ENCODE results near the gene CSTF3. TPM values are rescaled to one million over a fixed set of nuclear protein-coding genes. Genes with fewer than 3 reads are reported as not detected.

Gene CSTF3
- total and polyA plus RNA-seq, 9 of the 15 experiments (the other 6 are each of a cell fraction or from before 2014, with no cell fraction given): 37.0 to 111 (median 61.0) TPM

- no peak for TF ChIP-seq E4F1 (CRISPR knock-in tag; IDR thresholded peaks at IDR 0.05; ENCODE audit: borderline replicate concordance)
- no peak for TF ChIP-seq STAT5A (IDR thresholded peaks at IDR 0.05; ENCODE audit: borderline replicate concordance, low read length)
- TF ChIP-seq, protein P1, sequence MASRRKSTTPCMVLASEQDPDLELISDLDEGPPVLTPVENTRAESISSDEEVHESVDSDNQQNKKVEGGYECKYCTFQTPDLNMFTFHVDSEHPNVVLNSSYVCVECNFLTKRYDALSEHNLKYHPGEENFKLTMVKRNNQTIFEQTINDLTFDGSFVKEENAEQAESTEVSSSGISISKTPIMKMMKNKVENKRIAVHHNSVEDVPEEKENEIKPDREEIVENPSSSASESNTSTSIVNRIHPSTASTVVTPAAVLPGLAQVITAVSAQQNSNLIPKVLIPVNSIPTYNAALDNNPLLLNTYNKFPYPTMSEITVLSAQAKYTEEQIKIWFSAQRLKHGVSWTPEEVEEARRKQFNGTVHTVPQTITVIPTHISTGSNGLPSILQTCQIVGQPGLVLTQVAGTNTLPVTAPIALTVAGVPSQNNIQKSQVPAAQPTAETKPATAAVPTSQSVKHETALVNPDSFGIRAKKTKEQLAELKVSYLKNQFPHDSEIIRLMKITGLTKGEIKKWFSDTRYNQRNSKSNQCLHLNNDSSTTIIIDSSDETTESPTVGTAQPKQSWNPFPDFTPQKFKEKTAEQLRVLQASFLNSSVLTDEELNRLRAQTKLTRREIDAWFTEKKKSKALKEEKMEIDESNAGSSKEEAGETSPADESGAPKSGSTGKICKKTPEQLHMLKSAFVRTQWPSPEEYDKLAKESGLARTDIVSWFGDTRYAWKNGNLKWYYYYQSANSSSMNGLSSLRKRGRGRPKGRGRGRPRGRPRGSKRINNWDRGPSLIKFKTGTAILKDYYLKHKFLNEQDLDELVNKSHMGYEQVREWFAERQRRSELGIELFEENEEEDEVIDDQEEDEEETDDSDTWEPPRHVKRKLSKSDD (conservative IDR thresholded peaks at IDR 0.05; ENCODE audit: low read length): no peak
- no peak for TF ChIP-seq NFXL1 (CRISPR knock-in tag; IDR thresholded peaks at IDR 0.05)
- TF ChIP-seq PTBP1 (IDR thresholded peaks at IDR 0.05; ENCODE audit: low read depth, low read length): no peak
- no peak for TF ChIP-seq POLR2B (IDR thresholded peaks at IDR 0.05; ENCODE audit: low read depth, partially characterized antibody)
- no peak for TF ChIP-seq ZNF146 (CRISPR knock-in tag; IDR thresholded peaks at IDR 0.05; ENCODE audit: unreplicated experiment)
- TF ChIP-seq, protein P2, sequence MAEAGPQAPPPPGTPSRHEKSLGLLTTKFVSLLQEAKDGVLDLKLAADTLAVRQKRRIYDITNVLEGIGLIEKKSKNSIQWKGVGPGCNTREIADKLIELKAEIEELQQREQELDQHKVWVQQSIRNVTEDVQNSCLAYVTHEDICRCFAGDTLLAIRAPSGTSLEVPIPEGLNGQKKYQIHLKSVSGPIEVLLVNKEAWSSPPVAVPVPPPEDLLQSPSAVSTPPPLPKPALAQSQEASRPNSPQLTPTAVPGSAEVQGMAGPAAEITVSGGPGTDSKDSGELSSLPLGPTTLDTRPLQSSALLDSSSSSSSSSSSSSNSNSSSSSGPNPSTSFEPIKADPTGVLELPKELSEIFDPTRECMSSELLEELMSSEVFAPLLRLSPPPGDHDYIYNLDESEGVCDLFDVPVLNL (CRISPR knock-in tag; IDR thresholded peaks at IDR 0.05; ENCODE audit: low read depth): no peak
- no peak for TF ChIP-seq CHD1 (IDR thresholded peaks at IDR 0.05; ENCODE audit: low read length)
- TF ChIP-seq SP1 (CRISPR knock-in tag; IDR thresholded peaks at IDR 0.05): no peak
Measured at GRCh38 chr11:33191467-33191866, 30.2 kb upstream of the CSTF3 start (continued).
